GM21786 (cell line): ENCODE data around the gene MAST4.

Experiments
- ATAC-seq: cut with Tn5 transposase; IDR thresholded peaks from one replicate; pipeline ENCODE4 v1.9.1; 2021; ENCODE audit not compliant: unreplicated experiment

The MAST4 gene

DNA sequence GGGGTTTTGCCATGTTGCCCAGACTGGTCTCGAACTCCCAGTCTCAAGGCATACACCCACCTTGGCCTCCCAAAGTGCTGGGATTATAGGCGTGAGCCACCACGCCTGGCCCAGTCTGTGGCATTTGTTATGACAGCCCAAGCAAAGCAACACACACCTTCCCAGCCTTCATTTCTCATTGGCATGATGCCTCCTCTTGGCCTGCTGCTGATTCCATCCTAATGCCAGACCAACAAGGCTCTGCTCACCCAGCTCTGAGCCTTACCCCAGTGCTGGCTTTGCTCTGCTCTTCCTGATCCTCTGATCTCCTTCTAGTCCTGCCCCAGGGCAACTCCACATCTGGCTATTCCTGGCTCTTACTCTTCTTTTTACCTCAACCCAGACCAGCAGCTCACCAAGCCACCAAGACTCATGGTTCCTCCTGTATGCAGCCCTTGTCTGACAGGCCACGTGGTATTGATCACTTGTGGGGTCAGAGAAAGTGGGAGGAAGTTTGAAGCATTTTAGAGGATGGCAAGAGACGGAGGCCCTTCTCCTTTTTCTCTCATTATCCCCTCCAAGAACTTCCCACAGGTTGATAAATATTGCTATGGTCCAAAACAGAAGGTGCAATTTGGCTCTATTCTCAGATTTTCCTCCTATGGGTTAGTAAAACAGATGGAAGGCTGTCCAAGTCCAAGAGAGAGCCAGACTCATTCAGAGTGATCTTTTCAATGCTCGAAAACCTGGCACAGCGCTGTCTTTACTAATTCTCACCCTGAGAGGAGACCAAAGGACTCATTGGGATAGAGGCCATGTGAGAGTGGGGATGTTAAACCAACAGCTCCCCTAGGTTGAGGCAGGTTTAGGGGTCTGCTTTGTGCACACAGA lies 599.4 kb downstream of the MAST4 start:
- ATAC-seq = no peak

DNA sequence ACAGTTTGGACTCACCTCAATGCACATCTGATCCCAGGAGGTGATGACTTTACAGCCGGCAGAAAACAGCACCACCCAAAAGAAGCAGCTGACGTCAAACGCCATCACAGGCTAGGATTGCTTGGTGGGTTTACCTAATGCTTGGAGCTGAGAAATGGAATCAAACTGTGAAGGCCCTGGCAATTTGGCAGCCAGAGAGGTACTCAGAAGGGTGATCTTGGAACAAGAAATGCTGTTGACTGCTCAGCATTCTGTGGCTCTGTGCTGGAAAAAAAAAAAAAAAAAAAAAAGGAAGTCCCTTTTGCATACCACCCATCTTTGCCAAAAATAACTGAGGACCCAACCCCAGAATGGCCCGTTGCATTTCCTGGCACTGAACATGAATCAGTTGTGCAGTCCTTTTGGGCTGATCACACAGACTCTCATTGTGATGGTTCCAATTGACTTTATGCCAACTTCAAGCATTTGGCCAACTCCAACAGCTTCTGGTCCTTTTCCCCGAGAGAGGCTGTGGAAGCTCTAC lies 600.4 kb downstream of the MAST4 start, which contains the start of gene CD180:
TSS of gene CD180 (minus strand) at position 263 of the 523 bp plus-strand sequence. CDS start at position 105, 158 bp downstream.
- no peak for ATAC-seq

DNA sequence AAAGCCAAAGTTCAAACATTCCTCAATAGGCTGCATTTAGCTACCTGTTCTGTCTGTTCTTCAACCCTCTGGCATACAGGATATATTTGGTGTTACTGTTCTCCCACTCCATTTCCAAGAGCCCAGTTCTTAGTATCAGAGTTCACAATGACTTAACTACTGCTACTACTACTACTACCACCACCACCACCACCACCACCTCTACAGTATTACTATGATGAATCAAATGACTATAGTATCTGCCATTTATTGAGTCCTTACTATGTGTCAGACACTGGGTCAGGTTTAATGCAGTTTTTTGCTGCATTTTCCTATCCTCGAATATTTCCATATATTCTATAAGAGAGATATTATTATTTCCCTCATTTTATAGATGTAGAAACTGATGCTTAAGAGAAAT lies 601.3 kb downstream of the MAST4 start:
- ATAC-seq = no peak

DNA sequence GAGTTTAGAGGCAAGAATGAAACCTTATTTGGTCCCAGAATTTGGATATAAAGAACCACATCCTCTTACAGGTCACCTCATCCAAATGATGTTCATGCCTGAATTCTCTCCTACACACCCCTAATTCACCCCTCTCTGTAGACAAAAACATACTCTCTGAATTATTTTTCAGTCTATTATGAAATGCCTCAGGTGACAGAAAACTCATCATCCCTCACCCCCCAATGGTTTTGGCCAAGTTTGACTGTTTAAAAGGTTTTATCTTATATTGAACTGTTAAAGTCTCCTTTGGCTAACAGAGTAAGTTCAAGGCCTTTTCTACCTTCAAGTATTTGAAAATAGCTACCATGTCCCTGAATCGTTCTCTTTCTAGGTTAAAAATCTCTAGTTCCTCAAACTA lies 602.7 kb downstream of the MAST4 start:
- ATAC-seq = no peak

DNA sequence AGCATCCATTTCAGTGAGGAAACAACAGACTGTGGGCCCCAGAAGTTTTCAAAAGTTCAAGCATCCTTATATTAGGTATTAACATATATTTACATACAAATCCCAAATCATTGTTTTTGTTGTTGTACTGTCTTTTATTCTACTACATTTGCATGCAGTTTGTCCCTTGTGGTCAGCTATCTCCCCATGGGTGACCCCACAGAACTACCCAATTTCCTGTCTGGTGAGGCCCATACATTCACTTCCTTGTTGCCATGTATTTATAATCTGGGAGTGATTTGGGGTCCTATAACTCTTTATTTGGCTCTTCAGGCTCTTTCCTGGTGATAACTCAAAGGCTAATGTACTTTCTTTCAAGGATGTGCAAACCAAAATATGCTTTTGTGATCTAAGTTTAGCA lies 603.7 kb downstream of the MAST4 start:
- ATAC-seq = no peak

DNA sequence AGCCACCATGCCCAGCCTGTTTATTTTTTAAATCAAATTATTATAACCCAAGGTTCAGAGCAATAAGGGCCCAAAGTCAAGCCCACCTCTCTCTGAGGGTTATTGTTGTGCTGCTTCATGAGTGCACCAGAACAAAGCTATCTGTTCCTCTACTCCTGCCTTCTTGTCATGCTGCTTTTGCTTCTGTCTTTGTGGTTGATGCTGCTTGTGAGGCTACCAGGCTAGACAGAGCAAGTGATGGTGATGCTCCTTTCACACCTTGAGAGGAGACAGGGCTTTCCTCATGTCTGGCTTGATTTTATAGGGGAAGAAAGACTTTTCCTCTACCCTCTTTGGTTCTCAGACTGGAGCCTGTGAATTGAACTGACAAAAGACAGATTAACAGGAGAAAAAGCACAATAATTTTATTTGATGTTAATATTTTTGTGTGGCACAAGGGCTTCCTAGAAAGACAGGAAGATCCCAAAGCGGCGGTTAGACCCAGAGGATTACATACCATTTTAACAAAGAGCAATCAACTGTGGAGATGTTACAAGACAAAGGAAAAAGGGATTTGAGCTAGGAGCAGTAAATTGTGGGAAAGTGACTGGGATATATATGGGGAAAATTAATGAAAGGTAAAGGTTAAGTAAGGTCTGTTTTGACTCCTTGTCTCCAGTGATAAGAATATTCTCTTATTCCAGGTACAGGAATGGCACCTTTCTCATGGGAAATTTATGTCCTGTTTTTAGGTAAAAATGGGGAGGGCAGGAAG lies 604.8 kb downstream of the MAST4 start:
- ATAC-seq = no peak

DNA sequence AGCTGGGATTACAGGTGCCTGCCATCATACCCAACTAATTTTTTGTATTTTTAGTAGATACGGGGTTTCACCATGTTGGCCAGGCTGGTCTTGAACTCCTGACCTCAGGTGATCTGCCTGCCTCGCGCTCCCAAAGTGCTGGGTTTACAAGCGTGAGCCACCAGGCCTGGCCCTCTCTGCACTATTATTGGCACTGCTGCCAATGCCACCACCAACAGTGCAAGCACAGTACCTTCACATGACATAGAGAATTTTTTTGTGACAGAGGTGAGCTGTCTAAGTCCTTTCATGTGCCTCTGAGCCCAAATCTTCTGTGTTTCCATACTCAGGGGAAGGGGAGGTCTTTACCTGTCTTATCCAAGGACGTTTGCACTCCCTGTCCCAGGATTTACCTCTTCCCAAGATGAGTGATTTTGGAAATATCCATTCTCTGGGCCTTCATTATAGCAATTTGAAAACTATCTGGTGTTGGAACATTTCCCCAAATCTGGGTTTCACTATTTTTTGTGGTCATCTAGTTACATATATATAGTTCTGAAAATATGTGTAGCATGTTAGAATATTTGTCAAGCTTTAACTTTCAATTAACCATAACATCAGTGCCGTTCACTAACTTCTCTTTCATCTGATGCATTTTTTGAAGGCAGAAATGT lies 605.8 kb downstream of the MAST4 start:
- no peak for ATAC-seq

DNA sequence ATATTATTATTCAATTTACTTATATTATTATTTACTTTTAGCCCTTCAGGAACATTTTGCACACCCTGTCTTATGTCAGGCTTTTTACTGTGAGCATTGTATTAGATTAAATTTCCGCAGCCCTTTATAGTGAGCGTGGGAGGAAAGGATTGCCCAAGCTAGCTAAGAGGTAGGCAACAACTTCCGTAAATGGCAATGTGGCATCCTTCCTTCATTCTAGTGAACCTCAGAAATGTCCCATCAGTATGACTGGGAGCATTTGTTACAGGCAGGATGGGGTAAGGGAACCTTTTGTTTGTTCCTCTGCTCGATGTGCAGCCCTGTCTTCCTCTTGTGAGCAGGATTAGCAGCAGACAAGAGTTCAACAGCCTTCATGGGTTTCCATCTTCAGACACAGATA lies 606.6 kb downstream of the MAST4 start:
- ATAC-seq = no peak

DNA sequence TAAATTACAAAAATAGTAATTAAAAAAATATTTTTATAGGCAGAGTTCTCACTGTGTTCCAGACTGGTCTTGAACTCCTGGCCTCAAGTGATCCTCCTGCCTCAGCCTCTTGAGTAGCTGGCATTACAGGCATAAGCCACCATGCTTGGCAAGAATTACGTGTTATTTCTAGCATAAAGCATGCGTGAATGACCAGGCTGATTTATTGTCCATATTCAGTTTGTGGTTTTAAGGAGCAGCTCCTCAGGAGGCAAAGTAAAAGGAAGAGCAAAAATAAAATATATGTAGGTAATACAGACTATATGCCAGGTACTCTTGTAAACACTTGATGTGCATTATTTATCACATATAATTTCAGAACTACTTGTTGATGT lies 607.5 kb downstream of the MAST4 start:
- ATAC-seq = no peak

DNA sequence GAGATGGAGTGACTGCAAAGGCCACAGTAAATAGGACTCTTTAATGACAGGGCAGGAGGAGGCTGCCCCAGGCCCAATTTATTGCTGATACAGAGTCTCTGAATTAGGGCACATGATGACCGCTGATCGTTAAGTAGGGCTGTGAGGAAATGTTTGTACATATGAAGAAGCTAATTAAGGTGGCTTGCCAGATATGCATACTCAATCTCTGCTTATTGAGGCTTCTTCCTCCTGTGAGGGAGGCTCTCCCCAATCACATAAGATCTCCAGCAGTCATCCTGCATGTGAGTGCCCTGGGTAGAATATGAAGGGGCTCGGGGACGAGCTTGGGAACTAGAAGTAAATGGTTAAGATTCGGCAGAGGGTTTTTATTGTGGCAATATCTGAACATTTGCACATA lies 608.6 kb downstream of the MAST4 start:
- no peak for ATAC-seq

DNA sequence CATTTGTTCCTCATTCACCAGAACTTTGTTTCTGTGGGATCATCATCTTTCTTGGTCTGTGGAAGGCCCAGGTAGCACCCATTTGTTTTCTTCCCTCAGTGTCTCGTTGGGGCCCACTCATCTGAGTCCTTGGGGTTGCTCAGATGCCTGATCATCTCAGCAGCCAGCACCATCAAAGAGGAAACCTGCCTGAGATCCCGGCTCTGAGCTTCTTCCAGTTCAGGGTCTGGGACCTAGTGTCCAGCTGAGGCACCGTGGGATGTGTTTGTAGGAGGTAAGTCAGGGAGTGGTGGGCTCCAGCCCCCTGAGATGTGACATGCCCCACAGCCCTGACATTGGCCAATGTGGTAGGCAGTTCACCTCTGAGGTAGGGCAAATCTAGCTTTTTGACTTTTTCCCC lies 609.8 kb downstream of the MAST4 start:
- ATAC-seq = no peak

DNA sequence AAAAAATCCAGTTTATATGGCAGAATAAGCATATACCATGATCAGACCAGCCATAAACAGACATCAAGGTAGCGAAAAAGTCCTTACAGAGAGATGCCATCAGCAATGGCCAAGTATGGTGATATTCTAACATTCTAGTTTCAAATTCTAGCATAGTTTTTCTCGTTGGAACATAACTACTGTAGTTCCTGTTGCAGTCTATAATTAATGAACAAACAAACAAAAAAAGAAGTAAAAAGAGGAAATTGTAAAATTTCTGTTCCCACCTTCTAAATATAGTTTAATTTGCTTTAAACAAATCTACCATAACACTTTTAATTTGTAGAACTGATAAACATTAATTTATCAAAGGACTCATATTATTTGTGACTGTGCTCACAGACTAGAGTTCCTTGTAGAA lies 610.3 kb downstream of the MAST4 start:
- peak; percentile 29 for ATAC-seq

DNA sequence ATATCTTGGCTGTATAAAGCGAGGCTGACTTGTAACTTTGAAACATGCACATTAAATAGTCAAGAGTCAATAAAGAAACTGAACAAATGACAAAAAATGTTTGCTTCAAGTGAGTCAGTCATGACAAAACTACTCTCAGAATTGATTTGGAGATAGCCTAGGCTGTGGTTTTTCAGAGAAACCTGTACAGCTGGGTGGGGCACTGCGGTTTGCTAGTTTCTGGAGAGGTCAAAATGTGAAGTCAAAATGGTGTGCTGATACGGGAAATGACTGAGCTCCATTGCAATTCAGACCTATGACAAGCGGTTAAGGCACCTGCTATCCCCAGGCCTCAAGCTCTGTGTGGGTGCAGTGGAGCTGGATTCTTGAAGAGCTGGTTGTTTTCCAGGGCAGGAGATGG lies 610.7 kb downstream of the MAST4 start:
- peak; percentile 78 for ATAC-seq

DNA sequence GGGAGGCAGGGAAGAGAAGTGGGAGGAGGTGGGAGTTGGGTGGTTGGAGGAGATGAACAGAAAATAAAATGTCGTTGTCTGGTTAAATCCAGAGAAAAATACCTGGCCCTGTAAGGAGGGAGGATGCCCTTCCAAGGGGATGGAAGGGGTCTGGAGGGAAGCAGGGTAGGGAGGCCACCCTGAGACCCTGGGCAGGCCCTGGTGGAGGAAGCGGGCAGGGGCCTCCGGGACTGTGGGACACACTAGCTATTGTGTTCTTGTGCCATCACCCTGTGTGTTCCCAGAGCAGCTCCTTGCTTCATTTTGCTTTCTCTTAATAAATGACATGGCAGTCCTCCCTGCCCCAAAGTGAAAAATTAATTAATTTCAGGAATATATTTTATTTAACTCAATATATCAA lies 612.2 kb downstream of the MAST4 start:
- ATAC-seq = no peak

DNA sequence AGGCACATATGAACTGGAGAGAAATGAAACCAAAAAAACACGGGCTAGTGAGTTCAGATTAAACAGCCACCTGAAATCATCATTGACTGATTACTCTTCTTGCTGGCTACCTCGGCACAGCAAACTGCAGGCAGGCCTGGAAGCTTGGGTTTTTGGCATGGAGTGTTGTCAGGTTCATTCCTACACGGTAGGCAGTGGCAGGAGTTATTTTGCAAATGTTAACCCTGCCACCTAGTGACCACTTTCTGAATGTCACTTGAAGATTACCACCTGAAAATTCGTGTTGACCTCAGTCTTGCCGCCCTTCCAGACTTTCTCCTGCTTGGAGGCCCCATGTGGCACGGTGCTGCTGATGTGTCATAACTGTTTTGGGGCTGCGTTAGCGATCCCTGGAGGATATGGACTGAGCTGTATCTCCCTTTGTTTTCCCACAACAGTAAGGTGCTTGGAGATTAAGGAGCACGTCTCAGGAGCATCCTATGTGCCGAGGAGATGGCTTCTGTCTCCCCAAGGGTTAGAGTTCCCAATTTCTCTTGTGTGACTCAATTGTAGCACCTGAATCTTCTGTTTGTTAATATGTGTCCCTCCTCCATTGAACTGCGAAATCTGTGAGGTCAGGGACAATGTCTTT lies 613.1 kb downstream of the MAST4 start:
- peak; percentile 21 for ATAC-seq

DNA sequence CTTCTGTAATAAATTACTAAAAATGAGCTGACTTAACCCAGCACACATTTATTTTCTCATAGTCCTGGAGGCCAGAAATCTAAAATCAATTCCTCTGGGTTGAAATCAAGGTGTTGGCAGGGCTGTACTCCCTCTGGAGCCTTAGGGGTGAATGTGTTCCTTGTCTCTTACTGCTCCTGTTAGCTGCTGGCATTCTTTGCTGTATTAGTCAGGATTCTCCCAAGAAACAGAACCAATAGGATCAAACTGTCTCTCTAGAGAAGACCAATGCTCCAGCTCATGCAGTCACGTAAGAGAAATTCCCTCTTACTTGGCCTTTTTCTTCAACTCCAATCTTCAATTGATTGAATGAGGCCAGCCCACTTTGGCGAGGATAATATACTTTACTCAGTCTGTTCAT lies 615.7 kb downstream of the MAST4 start:
- no peak for ATAC-seq

DNA sequence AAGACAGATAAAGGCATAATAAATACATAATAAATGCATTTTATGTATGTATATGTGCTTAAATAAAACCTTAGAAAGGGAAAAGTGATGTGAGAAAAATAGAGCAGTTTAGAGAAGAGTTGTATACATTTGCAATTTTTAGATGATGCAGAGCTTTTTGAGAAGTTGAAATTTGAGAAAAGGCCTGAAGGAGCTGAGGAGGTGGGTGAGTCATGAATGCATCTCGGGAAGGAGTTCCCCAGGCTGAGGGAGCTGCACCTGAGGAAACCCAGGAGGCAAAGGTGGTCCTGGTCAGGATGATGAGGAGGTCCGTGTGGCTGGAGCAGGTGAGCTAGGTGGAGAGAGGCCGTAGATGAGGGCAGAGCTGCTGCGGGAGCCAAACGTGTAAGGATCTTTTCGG lies 617.8 kb downstream of the MAST4 start:
- no peak for ATAC-seq

DNA sequence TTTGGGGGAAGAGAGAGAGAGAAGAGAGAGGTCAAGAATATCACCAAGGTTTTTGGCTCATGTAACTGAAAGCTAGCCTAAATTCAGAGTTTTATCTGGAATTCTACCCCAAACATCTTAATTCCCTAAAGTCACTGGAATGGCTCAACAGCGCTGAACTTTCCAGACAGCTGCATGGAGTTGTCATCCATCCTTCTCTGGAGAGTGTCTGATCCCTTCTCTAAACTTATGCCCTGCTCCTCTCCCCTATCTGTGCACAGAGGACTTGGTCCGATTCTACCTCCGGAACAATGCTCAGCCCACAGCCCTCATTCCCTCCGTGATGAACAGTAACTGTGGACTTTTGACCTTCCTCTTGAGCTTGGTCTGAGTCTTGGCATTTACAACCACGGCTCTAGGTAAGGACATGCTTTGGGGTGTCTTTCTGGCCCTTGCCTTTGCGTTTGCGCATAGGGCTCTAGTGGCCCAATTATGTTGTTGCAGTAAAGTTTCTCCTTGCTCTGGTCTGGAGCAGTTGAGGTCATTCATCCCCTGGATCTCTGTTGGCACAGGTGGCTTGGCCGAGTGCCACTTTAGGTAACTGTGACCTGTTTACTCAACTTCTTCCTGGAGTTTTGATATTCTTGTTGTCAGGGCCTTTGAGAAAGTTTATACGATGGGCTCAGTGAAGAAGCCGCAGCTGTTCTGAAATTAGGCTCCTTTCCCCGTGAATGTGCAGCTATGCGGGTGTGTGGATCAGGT lies 618.7 kb downstream of the MAST4 start:
- no peak for ATAC-seq

DNA sequence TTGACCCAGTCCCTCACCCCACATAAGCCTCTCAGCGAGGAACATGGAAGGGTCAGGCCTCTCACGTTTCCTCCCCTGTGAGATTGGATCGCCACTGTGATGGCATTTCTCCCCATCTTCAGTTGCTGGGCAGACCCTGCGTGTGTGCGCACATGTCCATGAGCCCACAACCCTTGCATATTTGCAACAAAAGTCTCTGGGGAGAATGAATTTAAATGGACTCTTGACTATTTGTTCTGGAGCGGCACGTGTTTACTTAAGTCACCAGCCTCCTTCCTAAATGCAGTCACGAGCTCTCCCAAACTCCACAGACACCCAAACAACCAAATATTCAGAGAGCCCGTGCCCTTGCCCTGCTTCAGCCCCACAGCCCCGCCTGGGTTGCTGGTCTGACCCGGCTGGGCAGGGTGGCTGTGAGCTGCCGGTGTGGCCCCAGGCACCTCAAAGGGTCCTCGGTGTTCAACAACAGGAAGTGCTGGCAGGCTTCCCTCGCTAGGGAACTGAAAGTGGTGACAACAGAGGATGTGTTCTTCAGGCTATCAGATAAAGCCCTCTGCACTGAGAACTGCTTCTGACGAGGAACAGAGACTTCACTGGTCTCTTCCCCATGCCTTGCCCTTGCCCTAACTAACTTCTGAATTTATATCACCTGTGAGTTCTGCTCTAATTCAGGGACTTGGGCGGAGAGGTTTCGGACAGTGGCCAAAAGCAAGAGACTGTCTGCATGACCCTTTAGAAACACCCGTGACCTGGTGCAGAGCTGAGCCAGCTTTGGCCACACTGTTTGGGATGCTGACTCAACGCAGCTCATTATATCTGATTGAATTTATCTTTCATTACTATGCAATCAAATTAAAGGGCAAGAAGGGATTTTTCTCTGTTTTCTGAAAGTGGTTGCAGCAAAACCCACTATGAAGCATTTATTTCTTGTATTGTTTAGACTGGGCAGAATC lies 619.6 kb downstream of the MAST4 start:
- peak; percentile 99 for ATAC-seq
